K562 (cell line): Measurements from ENCODE around the gene HK2. TPM values are rescaled to one million over a fixed set of nuclear protein-coding genes. Genes with fewer than 3 reads are reported as not detected.

Experiments used
- ATAC-seq: fragments of 200-7000 bp; cut with Tn5 transposase; 3 replicates; pipeline ENCODE4 v1.9.1; 2020; ENCODE audit warnings: moderate library complexity
- BruUV-seq: library from RNA; stranded (reverse); fragments of 400-500 nt; replicated peaks from 2 replicates; lab custom pipeline; 2021; lab: Mats Ljungman, UMichigan
- CTCF ChIA-PET: fragments of 300-600 bp; formaldehyde crosslinking; extraction: SDS; loops from one replicate; lab custom pipeline; 2021; ENCODE audit warnings: low intra/inter-chr PET ratio; lab: Yijun Ruan, JAX
- POLR2A ChIA-PET: fragments of 300-600, 350-650 bp; sonication (Branson Sonifier 250); formaldehyde crosslinking; extraction: SDS; loops from one replicate; lab custom pipeline; 2021; ENCODE audit warnings: antibody characterized with exemption, inconsistent platforms; lab: Yijun Ruan, JAX
- DNase-seq, 4 experiments: peaks; one replicate each; pipeline versions ENCODE4 v3.0.0 to v3.0.0-alpha.2; 2011 to 2018; ENCODE audit warnings: low spot score in 3 of 4, mixed read lengths in 3 of 4; ENCODE audit errors: extremely low read depth in 1 of 4
- FAIRE-seq: peaks from 2 replicates; lab custom pipeline; 2011; peaks lifted over from hg19 to GRCh38; lab: Jason Lieb, UNC
- H2AFZ ChIP-seq: 2 replicates; pipeline ENCODE4 v1.6.0; 2011; ENCODE audit warnings: low read depth, low read length, control low read depth, inconsistent platforms
- H3K27ac ChIP-seq: fragments of 200-600 bp; 3 replicates; pipeline ENCODE4 v1.8.0; 2011; ENCODE audit warnings: low read depth, mild to moderate bottlenecking, control low read depth, inconsistent platforms, low read length, moderate library complexity, mixed read lengths; ENCODE audit errors: extremely low read depth
- H3K27me3 ChIP-seq, 2 experiments: fragments of 300-600 bp in 1 of 2; 2 replicates in 1 of 2; 3 replicates in 1 of 2; pipeline versions ENCODE4 v1.6.0 to v1.8.0; 2011; ENCODE audit warnings: inconsistent platforms in 2 of 2, low read length in 2 of 2, mild to moderate bottlenecking in 1 of 2, mixed read lengths in 1 of 2, moderate library complexity in 1 of 2; ENCODE audit not compliant: control insufficient read depth in 2 of 2, insufficient read depth in 2 of 2
- H3K36me3 ChIP-seq: fragments of 300-600 bp; 3 replicates; pipeline ENCODE4 v1.8.0; 2011; ENCODE audit warnings: mild to moderate bottlenecking, low read length, inconsistent platforms; ENCODE audit not compliant: control insufficient read depth, insufficient read depth
- H3K4me1 ChIP-seq, 2 experiments: fragments of 200-600 bp in 1 of 2; replicated peaks in 1 of 2; 2 replicates in 1 of 2; 3 replicates in 1 of 2; pipeline versions ENCODE4 v1.5.1 to v1.8.0; 2011; ENCODE audit warnings: inconsistent platforms in 2 of 2, low read length in 2 of 2, mild to moderate bottlenecking in 1 of 2, mixed read lengths in 1 of 2, moderate library complexity in 1 of 2; ENCODE audit not compliant: control insufficient read depth in 2 of 2, insufficient read depth in 2 of 2
- H3K4me2 ChIP-seq: 2 replicates; pipeline ENCODE4 v1.6.1; 2011; ENCODE audit warnings: low read length, control low read depth, inconsistent platforms, mixed read lengths; ENCODE audit not compliant: insufficient read depth
- H3K4me3 ChIP-seq: fragments of 200-600 bp; sonication (generic), shearing (Covaris generic); 2 replicates; pipeline ENCODE4 v1.5.1; 2016; ENCODE audit warnings: control low read depth, inconsistent platforms
- H3K79me2 ChIP-seq: fragments of 200-600 bp; 3 replicates; pipeline ENCODE4 v1.8.0; 2011; ENCODE audit warnings: low read length, inconsistent platforms; ENCODE audit not compliant: control insufficient read depth, insufficient read depth
- H3K9ac ChIP-seq, 2 experiments: 2 replicates each; pipeline versions ENCODE4 v1.6.0 to v1.6.1; 2011; ENCODE audit warnings: low read depth in 2 of 2, low read length in 2 of 2, control low read depth in 1 of 2, inconsistent platforms in 1 of 2, mild to moderate bottlenecking in 1 of 2, mixed read lengths in 1 of 2; ENCODE audit not compliant: insufficient read depth in 1 of 2
- H3K9me1 ChIP-seq: one replicate; pipeline ENCODE4 v1.6.0; 2011; ENCODE audit warnings: inconsistent platforms, mild to moderate bottlenecking, low read length, moderate library complexity; ENCODE audit not compliant: control insufficient read depth, insufficient read depth
- H3K9me3 ChIP-seq: replicated peaks from 2 replicates; pipeline ENCODE4 v1.5.1; 2011; ENCODE audit warnings: low read depth, low read length, inconsistent platforms; ENCODE audit not compliant: control insufficient read depth, insufficient read depth
- H4K20me1 ChIP-seq: replicated peaks from 2 replicates; pipeline ENCODE4 v1.6.1; 2011; ENCODE audit warnings: low read length, inconsistent platforms, mixed read lengths; ENCODE audit not compliant: control insufficient read depth, insufficient read depth
- KDM4B ChIP-seq, 2 experiments: fragments of 450-650 bp in 1 of 2; sonication (generic) in 1 of 2; IDR thresholded peaks; 2 replicates each; pipeline ENCODE4 v1.6.1; 2016 to 2017; ENCODE audit warnings: borderline replicate concordance in 2 of 2, antibody characterized with exemption in 1 of 2, low read depth in 1 of 2, mild to moderate bottlenecking in 1 of 2
- RBM22 ChIP-seq: fragments of 200-400 bp; formaldehyde crosslinking; IDR thresholded peaks from 2 replicates; pipeline ENCODE4 v1.6.1; 2018; ENCODE audit warnings: low read length, low read depth; ENCODE audit not compliant: poor library complexity, severe bottlenecking
- SRSF9 ChIP-seq: fragments of 200-400 bp; formaldehyde crosslinking; IDR thresholded peaks from 2 replicates; pipeline ENCODE4 v1.6.1; 2017; ENCODE audit warnings: low read depth, low read length, borderline replicate concordance
- TSC22D4 ChIP-seq: fragments of 450-650 bp; IDR thresholded peaks from 2 replicates; pipeline ENCODE4 v1.6.1; 2016; ENCODE audit warnings: missing genetic modification characterization, missing biosample characterization, control low read depth
- ZNF212 ChIP-seq: fragments of 450-650 bp; formaldehyde crosslinking; IDR thresholded peaks from 2 replicates; pipeline ENCODE4 v1.4.0; 2020; ENCODE audit warnings: mild to moderate bottlenecking
- ZNF280B ChIP-seq: fragments of 250-450 bp; sonication (Bioruptor Pico); IDR thresholded peaks from 2 replicates; pipeline ENCODE4 v1.5.1; 2021; ENCODE audit warnings: mild to moderate bottlenecking
- ZNF318 ChIP-seq, 2 experiments: fragments of 450-650 bp; IDR thresholded peaks; 2 replicates each; pipeline ENCODE4 v1.6.1; 2016; ENCODE audit warnings: mild to moderate bottlenecking in 2 of 2, borderline replicate concordance in 1 of 2, low read depth in 1 of 2, moderate library complexity in 1 of 2
- ZNF324 ChIP-seq: fragments of 250-450 bp; sonication (Bioruptor Pico); IDR thresholded peaks from 2 replicates; pipeline ENCODE4 v1.4.0; 2020; ENCODE audit warnings: mild to moderate bottlenecking
- WGBS: fragments of 100-300 bp; shearing (Covaris generic); methylation state at CpG from one replicate; pipeline ENCODE4 v1.1.6; 2016; ENCODE audit warnings: low coverage, mixed read lengths; ENCODE audit not compliant: insufficient coverage; ENCODE audit errors: missing lambda C conversion rate; 5-methylcytosine and 5-hydroxymethylcytosine counted together
- in situ Hi-C: fragments of 300-500 bp; cut with MboI; formaldehyde crosslinking; loops from 4 replicates; pipeline ENCODE4 v1.15.0; 2018; ENCODE audit warnings: inconsistent platforms, mixed read lengths
- intact Hi-C: fragments of 100-400 bp; cut with micrococcal nuclease; formaldehyde crosslinking; loops from 2 replicates; pipeline ENCODE4 v1.14.2; 2022
- polyA plus RNA-seq, 8 experiments: library from polyadenylated mRNA; depleted of rRNA in 4 of 8; stranded (reverse) in 5 of 8; unstranded in 3 of 8; fragments of >200 nt; fragmentation: Nextera tagmentation in 2 of 8; fragmentation: Illumina TruSeq in 1 of 8; extraction: Ambion mirVana in 2 of 8; extraction: Trizol in 1 of 8; gene quantifications; 2 replicates each; pipeline versions ENCODE4 v1.2.1 to v1.2.3, GENCODE V29; 2011 to 2014; ENCODE audit warnings: inconsistent platforms in 1 of 8, missing spikeins in 1 of 8
- total RNA-seq, 7 experiments: library from RNA; depleted of rRNA in 6 of 7; stranded (reverse); fragments of >200 nt in 6 of 7; fragmentation: Illumina TruSeq in 2 of 7; extraction: Trizol in 2 of 7; gene quantifications; 2 replicates each; pipeline versions ENCODE4 v1.2.1 to v1.2.3, GENCODE V29; 2011 to 2021; ENCODE audit warnings: low replicate concordance in 1 of 7
- TF ChIP-seq, protein P1 (sequence below): sonication (generic); formaldehyde crosslinking; IDR thresholded peaks from 2 replicates; pipeline ENCODE4 v1.4.0; 2020; ENCODE audit warnings: mild to moderate bottlenecking, missing genetic modification reagents

Gene HK2
- total and polyA plus RNA-seq, 9 of the 15 experiments (the other 6 are each of a cell fraction or from before 2014, with no cell fraction given) = 4.7 to 56.0 (median 19.9) TPM

DNA sequence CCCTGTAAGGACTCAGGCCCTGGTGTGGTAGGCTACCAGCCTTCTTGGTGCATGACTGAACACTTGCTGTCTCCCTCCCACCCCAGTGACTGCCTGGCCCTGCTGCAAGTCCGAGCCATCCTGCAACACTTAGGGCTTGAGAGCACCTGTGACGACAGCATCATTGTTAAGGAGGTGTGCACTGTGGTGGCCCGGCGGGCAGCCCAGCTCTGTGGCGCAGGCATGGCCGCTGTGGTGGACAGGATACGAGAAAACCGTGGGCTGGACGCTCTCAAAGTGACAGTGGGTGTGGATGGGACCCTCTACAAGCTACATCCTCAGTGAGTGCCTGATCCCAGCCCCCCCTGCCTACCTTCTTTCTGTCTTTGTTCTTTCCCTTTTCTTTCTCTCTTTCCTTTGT is 55.2 kb downstream of the HK2 start:
- FAIRE-seq (no peak), DNase-seq (no peak), ATAC-seq (no peak)
- intact Hi-C loops (no loop called here), in situ Hi-C loops (no loop called here)
- 92% methylated on average over 9 of the region's 9 CpGs for WGBS
- Histone ChIP-seq H3K9me3 (no peaks in the 10 kb centered on the region), H4K20me1 (no peaks in the 10 kb centered on the region; the same call in 1 of the 2 replicates), H3K4me3 (no peak overlapping the region), H3K27me3 (no peaks in the 10 kb centered on the region; a peak in 1 of 5 replicates), H3K36me3 (peaks cover 92% of the 10 kb centered on the region; the same call in 2 of the 3 replicates), H2AFZ (no peak overlapping the region), H3K4me1 (no peaks in the 10 kb centered on the region), H3K4me2 (no peak overlapping the region), H3K9me1 (no peaks in the 10 kb centered on the region), H3K27ac (no peak overlapping the region), H3K79me2 (no peaks in the 10 kb centered on the region), H3K9ac (no peak overlapping the region)
- no TSS peak for BruUV-seq
- POLR2A ChIA-PET = no interaction called here
- CTCF ChIA-PET = no interaction called here
- no peak for TF ChIP-seq ZNF280B (CRISPR knock-in tag)
- no peak for TF ChIP-seq TSC22D4 (tag)
- TF ChIP-seq KDM4B (IDR thresholded peaks at IDR 0.05; ENCODE audit: borderline replicate concordance in 2 of 2, low read depth in 1 of 2) = no peak
- no peak for TF ChIP-seq ZNF212
- TF ChIP-seq ZNF324 (CRISPR knock-in tag) = no peak
- TF ChIP-seq SRSF9 = no peak
- TF ChIP-seq, protein P1, sequence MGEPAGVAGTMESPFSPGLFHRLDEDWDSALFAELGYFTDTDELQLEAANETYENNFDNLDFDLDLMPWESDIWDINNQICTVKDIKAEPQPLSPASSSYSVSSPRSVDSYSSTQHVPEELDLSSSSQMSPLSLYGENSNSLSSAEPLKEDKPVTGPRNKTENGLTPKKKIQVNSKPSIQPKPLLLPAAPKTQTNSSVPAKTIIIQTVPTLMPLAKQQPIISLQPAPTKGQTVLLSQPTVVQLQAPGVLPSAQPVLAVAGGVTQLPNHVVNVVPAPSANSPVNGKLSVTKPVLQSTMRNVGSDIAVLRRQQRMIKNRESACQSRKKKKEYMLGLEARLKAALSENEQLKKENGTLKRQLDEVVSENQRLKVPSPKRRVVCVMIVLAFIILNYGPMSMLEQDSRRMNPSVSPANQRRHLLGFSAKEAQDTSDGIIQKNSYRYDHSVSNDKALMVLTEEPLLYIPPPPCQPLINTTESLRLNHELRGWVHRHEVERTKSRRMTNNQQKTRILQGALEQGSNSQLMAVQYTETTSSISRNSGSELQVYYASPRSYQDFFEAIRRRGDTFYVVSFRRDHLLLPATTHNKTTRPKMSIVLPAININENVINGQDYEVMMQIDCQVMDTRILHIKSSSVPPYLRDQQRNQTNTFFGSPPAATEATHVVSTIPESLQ (CRISPR knock-in tag) = no peak
- TF ChIP-seq ZNF318 (IDR thresholded peaks at IDR 0.05; ENCODE audit: borderline replicate concordance in 1 of 2, low read depth in 1 of 2) = no peak
- TF ChIP-seq RBM22 = no peak
